Non-pigmented ciliary epithelial cell (primary cell): ENCODE results near the gene PCNA.
"Not testable (repeated sequence)": the region's sequence is repeated elsewhere in the genome, so short reads cannot be mapped to it uniquely, and the experiment has no call there.

Experiments
- DNase-seq: peaks from one replicate; pipeline ENCODE4 v3.0.0-alpha.2; 2010; ENCODE audit warnings: low read depth

Gene PCNA

GRCh38 chr20:5141615-5142014, 21.9 kb upstream of the PCNA start:
- DNase-seq, result no peak

- no peak for DNase-seq
Measured at GRCh38 chr20:5140195-5140594, 20.4 kb upstream of the PCNA start.

GRCh38 chr20:5136096-5136495, 16.3 kb upstream of the PCNA start:
- no peak for DNase-seq

- DNase-seq, result no peak
Measured at GRCh38 chr20:5135363-5136012, 15.7 kb upstream of the PCNA start.

GRCh38 chr20:5133998-5134397, 14.2 kb upstream of the PCNA start:
- DNase-seq, result no peak

- DNase-seq, result no peak
Measured at GRCh38 chr20:5131502-5131901, 11.7 kb upstream of the PCNA start.

- DNase-seq, result no peak
Measured at GRCh38 chr20:5128886-5129285, 9.1 kb upstream of the PCNA start.

GRCh38 chr20:5127859-5128424, 8.2 kb upstream of the PCNA start:
- DNase-seq, result no peak

- DNase-seq, result no peak
Measured at GRCh38 chr20:5127204-5127858, 7.6 kb upstream of the PCNA start.

- DNase-seq, result peak; percentile 91
Measured at GRCh38 chr20:5126512-5127203, 6.9 kb upstream of the PCNA start, which contains the start of gene CDS2. CDS2 (plus strand) TSS chr20:5127008; CDS start chr20:5127093, 85 bp downstream.

- DNase-seq, result no peak
Measured at GRCh38 chr20:5122873-5123260, 3.1 kb upstream of the PCNA start.

- DNase-seq, result no peak
Measured at GRCh38 chr20:5120185-5120476, 373 bp upstream of the PCNA start.

- DNase-seq, result no peak
Measured at GRCh38 chr20:5119143-5119434, 669 bp downstream of the PCNA start.

- DNase-seq, result no peak
Measured at GRCh38 chr20:5118220-5119142, 1.3 kb downstream of the PCNA start.

GRCh38 chr20:5116875-5117274, 2.9 kb downstream of the PCNA start:
- DNase-seq, result no peak

- DNase-seq, result no peak
Measured at GRCh38 chr20:5114403-5114802, 5.4 kb downstream of the PCNA start.

- no peak for DNase-seq
Measured at GRCh38 chr20:5113615-5113986, 6.2 kb downstream of the PCNA start.

- no peak for DNase-seq
Measured at GRCh38 chr20:5109276-5109675, 10.5 kb downstream of the PCNA start.

GRCh38 chr20:5104479-5104878, 15.3 kb downstream of the PCNA start:
- DNase-seq, result no peak

GRCh38 chr20:5100684-5101347, 18.9 kb downstream of the PCNA start:
- DNase-seq, result no peak

- not testable (repeated sequence) for DNase-seq
Measured at GRCh38 chr20:5099909-5100308, 19.8 kb downstream of the PCNA start.

GRCh38 chr20:5099009-5099408, 20.7 kb downstream of the PCNA start:
- not testable (repeated sequence) for DNase-seq
